Activated CD8-positive, alpha-beta memory T cell treated with anti-CD3 and anti-CD28 coated beads, Interleukin-2, amount 50 U/mL, for 48 hours (primary cell): ENCODE results near the gene LCN15.
"Not testable (repeated sequence)": the region's sequence is repeated elsewhere in the genome, so short reads cannot be mapped to it uniquely, and the experiment has no call there.

ENCODE experiments used
- DNase-seq: peaks from one replicate; pipeline ENCODE4 v3.0.0-alpha.2; 2020

Gene LCN15

GRCh38 chr9:136773386-136774044, 9.2 kb upstream of the LCN15 start:
- no peak for DNase-seq

- no peak for DNase-seq
These were observed 7.6 kb upstream of the LCN15 start for GRCh38 chr9:136771907-136772415.

- peak; percentile 81 for DNase-seq
These were observed 5.4 kb upstream of the LCN15 start for GRCh38 chr9:136769710-136770191.

- peak; percentile 68 for DNase-seq
These were observed 2.2 kb upstream of the LCN15 start for GRCh38 chr9:136766410-136767120.

GRCh38 chr9:136765745-136766409, 1.6 kb upstream of the LCN15 start:
- not testable (repeated sequence) for DNase-seq

GRCh38 chr9:136765041-136765440, 723 bp upstream of the LCN15 start:
- no peak for DNase-seq

GRCh38 chr9:136763649-136764035, 676 bp downstream of the LCN15 start:
- DNase-seq, result no peak

- DNase-seq, result peak; percentile 76
These were observed 1.2 kb downstream of the LCN15 start for GRCh38 chr9:136762915-136763648.

- DNase-seq, result no peak
These were observed 2.1 kb downstream of the LCN15 start for GRCh38 chr9:136762221-136762691.

- DNase-seq, result no peak
These were observed 2.8 kb downstream of the LCN15 start for GRCh38 chr9:136761545-136761981.

GRCh38 chr9:136760834-136761544, 3.3 kb downstream of the LCN15 start:
- DNase-seq, result not testable (repeated sequence)

GRCh38 chr9:136760424-136760823, 3.9 kb downstream of the LCN15 start:
- DNase-seq, result no peak

GRCh38 chr9:136759436-136760325, 4.6 kb downstream of the LCN15 start:
- no peak for DNase-seq

GRCh38 chr9:136759001-136759400, 5.3 kb downstream of the LCN15 start:
- DNase-seq, result no peak

GRCh38 chr9:136757751-136758140, 6.6 kb downstream of the LCN15 start:
- no peak for DNase-seq

- no peak for DNase-seq
These were observed 7.0 kb downstream of the LCN15 start for GRCh38 chr9:136757328-136757727.

GRCh38 chr9:136756836-136757235, 7.5 kb downstream of the LCN15 start:
- no peak for DNase-seq

GRCh38 chr9:136756134-136756438, 8.2 kb downstream of the LCN15 start:
- DNase-seq, result no peak

- not testable (repeated sequence) for DNase-seq
These were observed 8.8 kb downstream of the LCN15 start for GRCh38 chr9:136755302-136756133.

GRCh38 chr9:136754626-136755301, 9.6 kb downstream of the LCN15 start:
- DNase-seq, result no peak
